PFSK-1 (cell line): ENCODE results near the gene KHDRBS1.

Experiments
- FOXP2 ChIP-seq: optimal IDR thresholded peaks from 2 replicates; pipeline ENCODE3; 2011; ENCODE audit warnings: borderline replicate concordance, control low read depth, inconsistent platforms; ENCODE audit not compliant: insufficient read depth; ENCODE audit errors: extremely low read length, extremely low read depth
- POLR2AphosphoS5 ChIP-seq: IDR thresholded peaks from 2 replicates; pipeline ENCODE4 v1.6.1; 2012; ENCODE audit warnings: low read depth, mild to moderate bottlenecking, control low read depth, low read length, moderate library complexity
- SIN3A ChIP-seq: IDR thresholded peaks from 2 replicates; pipeline ENCODE4 v1.6.1; 2012; ENCODE audit warnings: mild to moderate bottlenecking, low read length, moderate library complexity, borderline replicate concordance; ENCODE audit not compliant: insufficient read depth
- TAF1 ChIP-seq: IDR thresholded peaks from 2 replicates; pipeline ENCODE4 v1.6.1; 2012; ENCODE audit warnings: low read length, control low read depth, borderline replicate concordance; ENCODE audit not compliant: insufficient read depth
- TF ChIP-seq, protein P1 (sequence below), 2 experiments: IDR thresholded peaks; 2 replicates each; pipeline versions ENCODE4 v1.6.1 to v1.8.0; 2011 to 2012; ENCODE audit warnings: low read depth in 2 of 2, low read length in 2 of 2, control low read depth in 1 of 2, inconsistent platforms in 1 of 2, mild to moderate bottlenecking in 1 of 2, moderate library complexity in 1 of 2; ENCODE audit not compliant: insufficient read depth in 1 of 2

KHDRBS1 gene

DNA sequence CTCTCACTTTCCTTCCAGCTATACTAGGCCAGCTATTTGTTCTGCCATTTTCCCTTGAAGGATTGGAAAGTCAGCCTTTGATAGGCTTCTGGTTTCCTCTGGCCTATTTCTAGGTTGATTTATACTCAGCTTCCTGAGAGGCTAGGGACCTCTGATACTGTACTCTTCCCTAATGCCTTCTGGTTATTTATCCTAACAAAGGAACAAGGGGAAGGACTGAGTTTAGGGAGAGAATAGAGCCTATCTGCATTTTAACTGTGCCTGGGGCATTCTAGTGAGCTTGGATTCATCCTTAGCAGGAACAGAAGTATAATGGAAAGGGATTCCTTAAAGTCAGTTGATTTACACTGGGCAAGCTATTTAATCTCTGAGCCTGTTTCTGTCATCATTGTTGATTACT, 47.2 kb downstream of the KHDRBS1 start:
- TF ChIP-seq TAF1 (no peak), POLR2AphosphoS5 (no peak), SIN3A (no peak), FOXP2 (no peak)
- TF ChIP-seq, protein P1, sequence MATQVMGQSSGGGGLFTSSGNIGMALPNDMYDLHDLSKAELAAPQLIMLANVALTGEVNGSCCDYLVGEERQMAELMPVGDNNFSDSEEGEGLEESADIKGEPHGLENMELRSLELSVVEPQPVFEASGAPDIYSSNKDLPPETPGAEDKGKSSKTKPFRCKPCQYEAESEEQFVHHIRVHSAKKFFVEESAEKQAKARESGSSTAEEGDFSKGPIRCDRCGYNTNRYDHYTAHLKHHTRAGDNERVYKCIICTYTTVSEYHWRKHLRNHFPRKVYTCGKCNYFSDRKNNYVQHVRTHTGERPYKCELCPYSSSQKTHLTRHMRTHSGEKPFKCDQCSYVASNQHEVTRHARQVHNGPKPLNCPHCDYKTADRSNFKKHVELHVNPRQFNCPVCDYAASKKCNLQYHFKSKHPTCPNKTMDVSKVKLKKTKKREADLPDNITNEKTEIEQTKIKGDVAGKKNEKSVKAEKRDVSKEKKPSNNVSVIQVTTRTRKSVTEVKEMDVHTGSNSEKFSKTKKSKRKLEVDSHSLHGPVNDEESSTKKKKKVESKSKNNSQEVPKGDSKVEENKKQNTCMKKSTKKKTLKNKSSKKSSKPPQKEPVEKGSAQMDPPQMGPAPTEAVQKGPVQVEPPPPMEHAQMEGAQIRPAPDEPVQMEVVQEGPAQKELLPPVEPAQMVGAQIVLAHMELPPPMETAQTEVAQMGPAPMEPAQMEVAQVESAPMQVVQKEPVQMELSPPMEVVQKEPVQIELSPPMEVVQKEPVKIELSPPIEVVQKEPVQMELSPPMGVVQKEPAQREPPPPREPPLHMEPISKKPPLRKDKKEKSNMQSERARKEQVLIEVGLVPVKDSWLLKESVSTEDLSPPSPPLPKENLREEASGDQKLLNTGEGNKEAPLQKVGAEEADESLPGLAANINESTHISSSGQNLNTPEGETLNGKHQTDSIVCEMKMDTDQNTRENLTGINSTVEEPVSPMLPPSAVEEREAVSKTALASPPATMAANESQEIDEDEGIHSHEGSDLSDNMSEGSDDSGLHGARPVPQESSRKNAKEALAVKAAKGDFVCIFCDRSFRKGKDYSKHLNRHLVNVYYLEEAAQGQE (IDR thresholded peaks at IDR 0.05; ENCODE audit: insufficient read depth in 1 of 2, low read depth in 2 of 2, low read length in 2 of 2), result no peak

DNA sequence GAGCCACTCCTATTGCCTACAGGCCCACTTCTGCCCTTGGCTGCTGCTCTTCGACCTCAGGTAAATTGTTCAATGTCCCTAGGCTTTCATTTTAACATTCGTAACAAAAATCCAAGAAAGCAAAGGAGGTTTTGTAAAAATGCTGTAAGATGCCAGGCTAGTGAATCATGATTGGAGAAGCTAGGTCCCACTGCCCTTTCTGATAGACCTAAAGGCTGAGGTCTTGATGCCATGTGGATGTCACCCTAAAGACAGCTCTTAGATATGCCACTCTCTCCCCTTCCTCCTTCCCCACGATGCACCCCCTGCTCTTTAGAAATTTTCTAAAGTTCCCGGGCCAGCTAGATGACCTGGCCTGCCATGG, 49.2 kb downstream of the KHDRBS1 start:
- TF ChIP-seq, protein P1 (IDR thresholded peaks at IDR 0.05; ENCODE audit: insufficient read depth in 1 of 2, low read depth in 2 of 2, low read length in 2 of 2), result no peak
- TF ChIP-seq FOXP2, result no peak
- no peak for TF ChIP-seq SIN3A
- TF ChIP-seq POLR2AphosphoS5, result no peak; the same call in 1 of the 2 replicates
- TF ChIP-seq TAF1, result no peak

DNA sequence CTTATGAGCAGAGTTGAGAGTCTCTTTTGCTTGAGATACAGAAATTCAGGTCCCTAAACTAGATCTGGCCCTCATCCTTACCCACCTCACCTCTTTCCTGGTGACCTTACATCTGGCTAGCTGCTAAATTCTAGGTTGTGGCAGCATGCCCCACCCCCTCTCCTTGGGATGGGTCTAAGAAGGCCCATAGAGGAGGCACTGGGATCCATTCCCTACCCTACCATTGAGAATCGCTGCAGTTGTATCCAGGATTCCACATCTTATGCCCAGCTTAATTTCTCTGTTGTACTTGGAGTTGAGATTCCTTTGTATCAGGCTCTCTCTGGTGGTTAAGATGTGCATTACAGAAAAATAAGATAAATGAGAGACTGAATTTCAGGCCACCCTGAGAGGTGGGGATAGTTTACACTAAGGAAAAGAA, 49.6 kb downstream of the KHDRBS1 start:
- peak; percentile 5; the same call in 1 of the 2 replicates for TF ChIP-seq POLR2AphosphoS5
- TF ChIP-seq, protein P1 (IDR thresholded peaks at IDR 0.05; ENCODE audit: insufficient read depth in 1 of 2, low read depth in 2 of 2, low read length in 2 of 2), result no peak

DNA sequence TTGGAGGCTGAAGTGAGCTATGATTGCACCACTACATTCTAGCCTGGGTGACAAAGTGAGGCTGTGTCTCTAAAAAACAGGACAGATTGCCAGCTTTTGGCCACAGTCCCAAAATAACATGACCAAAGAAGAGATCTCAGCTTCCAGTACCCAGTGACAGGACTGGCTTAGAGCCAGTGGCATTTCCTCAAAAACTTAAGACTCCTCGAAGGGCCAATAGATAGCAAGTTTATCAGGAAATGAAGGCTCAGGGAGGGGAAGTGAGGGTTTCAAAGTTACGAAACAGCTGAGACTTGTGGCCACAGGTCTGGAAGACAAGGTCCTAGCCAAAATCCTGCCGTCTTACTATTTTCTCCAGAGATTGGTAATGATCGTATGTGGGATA, 52.8 kb downstream of the KHDRBS1 start:
- TF ChIP-seq FOXP2, result no peak
- TF ChIP-seq POLR2AphosphoS5, result no peak; the same call in 1 of the 2 replicates
- TF ChIP-seq, protein P1 (IDR thresholded peaks at IDR 0.05; ENCODE audit: insufficient read depth in 1 of 2, low read depth in 2 of 2, low read length in 2 of 2), result no peak
- no peak for TF ChIP-seq SIN3A
- no peak for TF ChIP-seq TAF1

DNA sequence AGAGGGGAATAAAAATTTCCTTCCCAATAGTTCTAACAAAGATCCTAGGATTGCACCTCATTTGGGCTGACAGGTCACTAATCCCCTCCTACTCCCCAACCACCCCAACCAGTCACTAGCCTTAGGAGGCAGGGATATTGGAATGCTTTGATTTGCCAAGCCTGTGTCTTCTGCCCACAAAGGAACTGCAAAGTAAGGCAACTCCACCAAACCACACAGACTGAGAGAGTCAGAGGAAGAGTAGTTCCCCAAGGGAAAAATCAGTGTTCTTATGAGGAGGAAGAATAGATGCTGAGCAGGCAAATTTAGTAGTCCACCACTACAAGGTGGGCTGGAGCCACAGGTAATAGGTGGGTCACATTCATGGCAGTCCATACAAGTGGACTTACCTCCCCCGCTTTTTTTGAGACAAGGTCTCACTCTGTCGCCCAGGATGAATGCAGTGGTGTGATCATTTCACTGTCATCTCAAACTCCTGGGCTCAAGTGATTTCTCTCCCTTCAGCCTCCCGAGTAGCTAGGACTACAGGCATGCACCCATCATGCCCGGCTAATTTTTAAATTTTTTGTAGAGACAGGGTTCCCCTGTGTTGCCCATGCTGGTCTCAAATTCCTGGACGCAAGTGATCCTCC, 55.4 kb downstream of the KHDRBS1 start:
- TF ChIP-seq POLR2AphosphoS5 (no peak), FOXP2 (no peak)
